Lower leg skin (tissue), 4 donors: Measurements from ENCODE around the gene ARL2BP. TPM values are rescaled to one million over a fixed set of nuclear protein-coding genes. Genes with fewer than 3 reads are reported as not detected.

Experiments
- DNase-seq, 2 donors: peaks; one replicate each; pipeline ENCODE4 v3.0.0-alpha.2; 2019; ENCODE audit warnings: low spot score in 2 of 2
- H3K4me3 ChIP-seq: fragments of 200-600 bp; sonication (generic); 2 replicates; pipeline ENCODE4 v1.5.1; 2017; ENCODE audit warnings: mild to moderate bottlenecking, low read depth; ENCODE audit not compliant: poor library complexity, severe bottlenecking
- CTCF ChIP-seq, 3 donors: fragments of 450-650 bp; IDR thresholded peaks; one replicate each; pipeline ENCODE4 v1.5.1; 2016; ENCODE audit warnings: antibody characterized with exemption in 3 of 3, mild to moderate bottlenecking in 3 of 3, moderate library complexity in 2 of 3
- POLR2A ChIP-seq, 2 donors: fragments of 450-650 bp; IDR thresholded peaks; one replicate each; pipeline ENCODE4 v1.6.1; 2016 to 2017; ENCODE audit warnings: antibody characterized with exemption in 2 of 2, mild to moderate bottlenecking in 1 of 2, moderate library complexity in 1 of 2
- WGBS, 2 donors: methylation state at CpG; one replicate each; pipeline ENCODE4 v1.1.5; 2018; 5-methylcytosine and 5-hydroxymethylcytosine counted together
- intact Hi-C: fragments of 100-400 bp; cut with DNase I; formaldehyde crosslinking; loops from one replicate; pipeline ENCODE4 v1.15.0; 2023; ENCODE audit warnings: low total_unique reads
- total RNA-seq, 4 donors: library from RNA; depleted of rRNA; stranded (reverse); fragments of >200 nt; gene quantifications; one replicate each; pipeline ENCODE4 v1.1.0, GENCODE V29; 2016

Gene ARL2BP
- total RNA-seq, 4 donors from 2014 or later: 36.3 to 62.6 (median 48.0) TPM

- intact Hi-C loops: no loop called here
- 93 to 96% methylated on average over 2 of the region's 2 CpGs for WGBS, 2 donors
- TF ChIP-seq POLR2A (IDR thresholded peaks at IDR 0.05): no peak
- DNase-seq: no peak
- no peak overlapping the region for H3K4me3 ChIP-seq
Observed at GRCh38 chr16:57251352-57251751, 6.3 kb downstream of the ARL2BP start.

GRCh38 chr16:57252148-57252721 lies 7.2 kb downstream of the ARL2BP start:
- no peak for DNase-seq
- WGBS, 2 donors: 90 to 91% methylated on average over 6 of the region's 6 CpGs
- TF ChIP-seq POLR2A (IDR thresholded peaks at IDR 0.05): no peak
- H3K4me3 ChIP-seq: no peak overlapping the region
- intact Hi-C loops: no loop called here

GRCh38 chr16:57253466-57253865 lies 8.4 kb downstream of the ARL2BP start:
- intact Hi-C loops: no loop called here
- no peak overlapping the region for H3K4me3 ChIP-seq
- 100% methylated on average over 1 of the region's 1 CpG for WGBS, 2 donors
- TF ChIP-seq POLR2A (IDR thresholded peaks at IDR 0.05) (no peak), CTCF (IDR thresholded peaks at IDR 0.05) (no peak)
- no peak for DNase-seq

GRCh38 chr16:57255686-57256415 lies 10.8 kb downstream of the ARL2BP start:
- TF ChIP-seq POLR2A (IDR thresholded peaks at IDR 0.05): no peak
- no peak for TF ChIP-seq CTCF (IDR thresholded peaks at IDR 0.05)
- WGBS, 2 donors: 72 to 76% methylated on average over 10 of the region's 10 CpGs
- intact Hi-C loops: no loop called here
- no peak for DNase-seq
- H3K4me3 ChIP-seq: no peak overlapping the region

GRCh38 chr16:57256601-57257395 lies 11.7 kb downstream of the ARL2BP start:
- no peak for TF ChIP-seq POLR2A (IDR thresholded peaks at IDR 0.05)
- no peak for TF ChIP-seq CTCF (IDR thresholded peaks at IDR 0.05)
- intact Hi-C loops: no loop called here
- WGBS, 2 donors: 88 to 90% methylated on average over 16 of the region's 16 CpGs
- H3K4me3 ChIP-seq: no peak overlapping the region
- DNase-seq: peak in 1 of 2 donors; percentile 82

- TF ChIP-seq POLR2A (IDR thresholded peaks at IDR 0.05): no peak
- TF ChIP-seq CTCF (IDR thresholded peaks at IDR 0.05): no peak
- no peak overlapping the region for H3K4me3 ChIP-seq
- WGBS, 2 donors: 81 to 90% methylated on average over 13 of the region's 13 CpGs
- DNase-seq: peak in 1 of 2 donors; percentile 74
- intact Hi-C loops: no loop called here
Observed at GRCh38 chr16:57257455-57258070, 12.5 kb downstream of the ARL2BP start.
